NCI-H1417 treated with DMSO at 0.1 percent for 48 hours (cell line): ENCODE results near the gene SPNS3.

ENCODE experiments used
- DNase-seq: peaks from one replicate; lab custom pipeline; 2025; lab: John Stamatoyannopoulos, UW

The SPNS3 gene

DNA sequence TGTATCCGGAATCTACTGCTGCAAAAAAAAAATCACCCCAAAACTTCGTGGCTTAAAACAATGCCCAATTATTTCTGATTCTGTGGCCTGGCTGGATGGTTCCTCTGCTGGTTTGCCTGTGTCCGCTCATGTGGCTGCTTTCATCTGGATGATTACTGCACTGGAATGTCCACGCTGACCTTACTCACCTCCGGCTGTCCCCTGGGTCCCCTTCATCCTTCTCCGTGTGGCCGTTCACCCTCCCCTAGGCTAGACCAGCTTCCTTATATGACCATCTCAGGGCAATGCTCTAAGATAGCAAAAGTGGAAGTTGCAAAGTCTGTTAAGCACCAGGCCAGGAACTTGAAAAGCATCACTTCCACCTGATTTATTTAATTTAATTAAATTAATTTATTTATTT is 33.5 kb downstream of the SPNS3 start:
- DNase-seq: no peak

DNA sequence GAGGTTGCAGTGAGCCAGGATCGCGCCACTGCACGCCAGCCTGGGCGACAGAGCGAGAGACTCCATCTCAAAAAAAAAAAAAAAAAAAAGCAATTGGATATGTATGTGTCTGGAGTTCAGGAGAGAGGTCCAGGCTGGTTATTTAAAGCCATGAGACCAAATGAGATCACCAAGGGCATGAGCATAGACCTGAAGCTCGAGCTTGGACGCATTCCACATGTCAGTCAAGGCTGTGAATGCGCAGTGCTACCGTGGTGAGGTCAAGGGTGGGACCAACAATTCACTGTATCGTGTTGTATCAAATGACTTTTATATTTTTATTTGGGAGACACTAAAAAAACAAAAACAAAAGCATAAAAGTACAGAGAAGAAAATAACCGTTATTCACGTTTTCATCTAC is 35.8 kb downstream of the SPNS3 start:
- DNase-seq: no peak

DNA sequence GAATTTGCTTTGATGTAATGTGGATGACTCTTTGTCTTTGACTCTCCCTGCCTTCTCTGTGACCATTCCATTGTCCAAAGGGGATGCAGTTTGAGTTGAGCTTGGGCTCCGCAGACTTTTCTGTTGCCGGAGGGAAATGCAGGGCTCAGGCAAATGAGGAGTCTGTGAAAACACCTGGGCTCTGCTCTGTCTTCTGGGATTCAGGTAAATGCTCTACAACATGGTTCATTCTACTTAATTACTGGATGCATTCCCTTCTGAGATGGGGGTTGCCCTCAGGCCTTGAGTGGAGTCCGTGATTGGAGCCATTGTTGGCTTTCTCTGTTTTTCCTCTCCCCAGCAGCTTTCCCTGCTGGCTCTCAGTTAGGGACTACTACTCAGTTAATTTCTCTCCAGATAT is 38.5 kb downstream of the SPNS3 start:
- no peak for DNase-seq

DNA sequence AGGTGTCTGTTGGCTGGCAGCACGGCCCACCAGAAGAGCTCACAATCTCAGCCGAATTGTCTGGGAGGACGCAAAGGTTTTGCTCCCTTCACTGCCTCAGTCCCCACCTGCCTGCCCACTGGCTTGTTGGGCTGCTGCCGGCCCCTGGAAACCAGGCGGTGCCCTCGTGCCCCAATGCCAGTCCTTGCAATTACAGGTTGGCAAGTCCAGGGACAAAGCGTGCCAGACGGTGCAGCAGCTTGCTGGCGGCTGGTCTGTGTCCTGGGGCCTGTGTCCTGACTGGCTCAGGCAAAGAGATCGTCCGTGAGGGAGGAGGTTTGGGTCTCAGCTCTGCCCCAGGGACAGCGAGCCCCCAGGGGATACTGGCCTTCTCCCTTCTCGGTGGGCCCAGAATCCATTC is 40.4 kb downstream of the SPNS3 start:
- DNase-seq: no peak

DNA sequence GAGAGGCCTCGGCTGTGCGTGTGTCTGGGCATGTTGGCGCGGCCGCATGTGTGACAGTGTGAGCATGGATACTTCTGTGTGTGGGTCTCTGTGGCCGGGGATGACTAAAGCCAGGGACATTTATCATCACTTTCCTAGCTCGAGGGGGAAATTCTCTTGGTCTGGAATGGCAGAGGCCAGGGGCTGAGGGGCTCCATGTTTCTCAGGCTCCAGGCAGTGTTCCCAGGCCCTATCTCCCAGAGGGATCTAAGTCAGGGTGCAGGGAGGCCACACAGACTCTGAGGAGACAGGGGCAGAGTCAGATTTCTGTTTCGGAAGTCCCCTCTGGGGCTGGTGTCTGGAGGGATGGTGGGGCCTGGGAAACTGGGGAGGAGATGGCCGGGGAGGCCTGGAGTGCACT is 41.3 kb downstream of the SPNS3 start:
- no peak for DNase-seq

DNA sequence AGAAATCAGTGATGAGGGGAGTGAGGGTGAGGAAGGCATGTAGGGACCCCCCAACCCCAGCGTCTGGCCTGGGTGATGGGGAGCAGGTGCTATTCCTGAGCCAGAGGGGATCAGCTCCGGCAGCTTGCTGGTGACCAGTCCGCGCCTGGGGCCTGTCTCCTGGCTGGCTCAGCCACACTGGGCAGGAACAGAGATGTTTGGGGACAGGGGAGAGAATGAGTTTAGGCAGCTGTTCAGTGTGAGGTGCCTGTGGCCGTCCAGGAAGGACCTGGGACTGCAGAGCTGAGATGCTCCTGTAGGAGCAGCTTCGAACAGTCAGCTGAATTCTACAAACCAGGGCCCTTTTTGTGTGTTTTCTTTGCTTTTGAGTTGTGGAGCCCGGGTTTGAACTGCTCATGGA is 41.7 kb downstream of the SPNS3 start:
- no peak for DNase-seq

DNA sequence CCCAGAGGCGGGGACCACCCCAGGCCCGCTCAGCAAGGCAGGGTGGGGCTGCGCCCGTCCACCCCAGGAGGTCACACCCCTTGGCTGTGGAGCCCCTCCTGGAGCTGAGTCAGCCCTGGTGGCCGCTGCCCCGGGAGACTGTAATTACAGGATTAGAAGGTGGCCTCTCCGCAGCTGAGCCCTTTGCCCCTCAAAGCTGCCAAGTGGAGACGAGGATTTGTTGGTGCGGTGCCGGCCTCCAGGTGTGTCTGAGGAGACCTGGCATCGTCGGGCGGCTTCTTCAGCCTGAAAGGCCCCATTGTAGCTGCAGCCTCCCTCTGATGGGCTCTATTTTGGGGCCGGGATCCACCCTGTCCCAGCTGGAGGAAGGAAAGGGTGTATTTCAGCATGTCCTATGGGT is 42.3 kb downstream of the SPNS3 start:
- DNase-seq: no peak

DNA sequence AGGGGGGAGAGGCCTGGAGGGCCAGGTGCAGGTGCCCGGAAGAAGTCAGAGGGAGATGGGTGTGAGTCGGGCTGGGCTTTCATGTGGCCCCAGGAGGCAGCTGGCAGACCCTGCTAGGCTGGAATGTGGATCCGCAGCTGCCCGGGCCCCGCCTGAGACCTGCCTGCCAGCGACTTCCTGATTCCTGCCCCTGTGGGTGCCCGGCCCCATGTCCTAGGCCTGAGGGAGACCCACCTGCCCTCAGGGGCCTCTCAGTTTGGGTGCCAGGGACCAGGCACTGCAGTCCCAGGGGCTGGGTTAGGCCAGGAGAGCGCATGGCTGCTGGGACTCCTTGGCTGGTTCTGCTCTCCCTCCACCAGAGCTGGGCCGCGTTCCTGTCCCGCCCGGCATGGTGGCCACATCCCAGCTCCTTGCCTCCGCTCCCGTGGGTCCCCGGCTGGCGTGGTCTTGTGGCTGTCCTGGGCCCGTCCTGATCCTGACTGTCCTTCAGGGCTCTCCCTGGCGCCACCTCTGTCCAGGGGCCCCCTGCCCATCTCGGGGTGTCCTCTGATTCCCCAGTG is 42.9 kb downstream of the SPNS3 start:
- no peak for DNase-seq

DNA sequence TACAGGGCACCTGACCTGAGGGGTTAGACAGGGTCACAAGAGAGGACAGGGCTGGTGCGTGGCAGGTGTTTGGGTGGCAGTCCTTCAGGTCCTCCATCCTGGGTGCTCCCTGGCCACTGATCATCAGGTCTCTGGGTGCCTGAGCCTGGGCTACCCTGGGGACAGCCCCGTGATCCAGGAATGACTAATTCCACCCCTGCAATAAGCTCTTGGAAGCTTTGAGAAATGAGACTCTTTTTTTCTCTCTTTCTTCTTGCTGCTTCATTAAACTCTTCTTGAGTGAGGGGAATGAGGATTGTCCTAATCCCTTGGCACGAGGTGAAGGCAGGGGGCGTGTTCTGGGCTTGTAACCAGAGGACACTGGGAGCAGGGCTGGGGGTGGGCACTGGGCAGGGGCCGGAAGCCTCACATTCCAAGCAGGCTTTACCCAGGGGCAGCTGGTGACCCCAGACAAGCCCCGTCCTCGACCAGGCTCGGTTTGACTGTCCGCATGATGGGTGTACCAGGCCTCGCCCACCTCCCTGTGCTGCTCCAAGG is 43.6 kb downstream of the SPNS3 start:
- no peak for DNase-seq

DNA sequence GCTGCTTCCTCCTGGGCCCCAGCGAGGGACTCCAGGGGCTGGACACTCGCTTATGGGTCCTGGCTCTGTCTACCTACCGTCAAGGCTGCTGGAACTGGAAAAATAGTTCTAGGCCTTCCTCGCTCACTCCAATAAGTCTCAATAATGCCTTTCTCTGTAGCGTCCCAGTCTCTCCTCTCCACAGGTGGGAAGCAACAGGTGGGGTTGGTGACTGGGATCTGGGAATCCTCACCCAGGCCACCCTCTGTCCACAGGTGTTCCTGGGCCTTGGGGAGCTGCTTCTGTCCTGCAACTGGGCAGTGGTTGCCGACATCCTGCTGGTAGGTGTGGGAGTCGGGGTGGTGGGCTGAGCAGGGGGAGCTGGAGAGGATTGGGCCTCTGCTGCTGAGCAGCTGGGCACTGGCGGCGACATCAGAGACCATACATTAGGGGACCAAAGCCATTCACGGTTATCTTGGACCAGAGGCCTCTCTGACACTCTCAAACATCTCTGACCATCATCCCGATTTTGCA is 44.6 kb downstream of the SPNS3 start:
- DNase-seq: no peak

DNA sequence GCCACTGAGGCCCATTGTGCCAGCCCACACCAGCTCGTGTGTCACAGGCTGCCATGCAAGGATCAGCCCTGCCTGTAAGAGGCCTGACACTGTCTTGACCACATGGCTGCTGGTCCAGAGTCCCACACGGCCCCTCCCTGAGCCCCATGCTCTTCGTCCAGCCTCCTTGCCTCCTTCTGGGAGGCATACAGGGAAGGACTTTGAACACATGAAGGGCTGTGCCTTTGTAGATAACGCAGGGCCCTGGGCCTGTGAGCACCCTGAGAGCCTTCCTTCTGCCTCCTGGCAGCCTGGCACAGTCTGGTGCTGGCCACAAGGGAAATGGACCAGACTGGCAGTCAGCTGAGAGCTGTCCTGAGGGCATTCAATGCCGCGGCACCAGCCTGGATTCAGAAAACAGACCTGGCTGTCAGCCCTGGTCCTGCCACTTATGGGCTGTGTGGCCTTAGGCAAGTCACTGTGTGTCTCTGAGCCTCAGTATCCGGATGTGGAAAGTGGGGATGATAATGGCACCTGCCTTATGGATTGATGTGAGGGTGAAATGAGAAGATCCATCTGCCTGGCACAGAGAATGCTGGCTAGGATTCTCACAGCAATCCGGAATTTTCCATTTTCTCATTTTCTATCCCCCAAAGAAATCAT is 45.7 kb downstream of the SPNS3 start:
- DNase-seq: no peak

DNA sequence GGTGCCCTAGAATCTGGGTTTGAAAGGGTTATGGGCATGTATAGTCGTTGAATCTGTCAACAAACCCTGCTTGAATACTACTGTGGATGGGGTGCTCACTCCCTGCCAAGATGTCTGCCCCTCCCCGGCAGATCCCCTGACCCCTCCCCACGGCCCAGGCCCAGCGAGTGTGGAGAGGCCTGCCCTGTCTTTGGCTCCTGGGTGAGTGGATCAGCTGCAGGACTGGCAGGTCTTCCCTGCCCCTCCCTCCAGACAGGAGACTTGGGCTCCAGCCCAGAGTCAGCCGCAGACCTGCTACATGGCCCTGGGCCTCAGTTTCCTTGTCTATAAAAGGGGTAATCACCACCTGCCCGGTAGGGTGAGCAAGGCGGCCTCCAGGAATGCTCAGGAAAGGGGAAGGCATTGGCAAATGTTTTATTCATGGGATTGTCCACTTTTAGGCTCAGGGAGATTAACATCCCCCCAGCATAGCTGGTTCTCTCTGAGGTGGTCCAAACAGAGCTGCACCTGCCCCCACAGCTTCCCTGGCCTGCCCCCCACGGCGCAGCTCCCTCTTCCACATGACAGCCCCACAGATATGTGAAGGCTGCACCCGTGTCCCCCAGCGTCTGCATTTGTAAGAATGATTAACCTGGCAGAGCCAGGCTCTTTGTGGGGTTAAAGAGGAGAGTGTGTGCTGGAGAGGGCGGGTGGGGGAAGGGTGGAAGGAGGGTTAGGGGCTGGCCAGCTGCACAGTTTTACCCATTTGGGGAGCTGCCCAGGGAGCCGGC is 46.4 kb downstream of the SPNS3 start:
- DNase-seq: no peak

DNA sequence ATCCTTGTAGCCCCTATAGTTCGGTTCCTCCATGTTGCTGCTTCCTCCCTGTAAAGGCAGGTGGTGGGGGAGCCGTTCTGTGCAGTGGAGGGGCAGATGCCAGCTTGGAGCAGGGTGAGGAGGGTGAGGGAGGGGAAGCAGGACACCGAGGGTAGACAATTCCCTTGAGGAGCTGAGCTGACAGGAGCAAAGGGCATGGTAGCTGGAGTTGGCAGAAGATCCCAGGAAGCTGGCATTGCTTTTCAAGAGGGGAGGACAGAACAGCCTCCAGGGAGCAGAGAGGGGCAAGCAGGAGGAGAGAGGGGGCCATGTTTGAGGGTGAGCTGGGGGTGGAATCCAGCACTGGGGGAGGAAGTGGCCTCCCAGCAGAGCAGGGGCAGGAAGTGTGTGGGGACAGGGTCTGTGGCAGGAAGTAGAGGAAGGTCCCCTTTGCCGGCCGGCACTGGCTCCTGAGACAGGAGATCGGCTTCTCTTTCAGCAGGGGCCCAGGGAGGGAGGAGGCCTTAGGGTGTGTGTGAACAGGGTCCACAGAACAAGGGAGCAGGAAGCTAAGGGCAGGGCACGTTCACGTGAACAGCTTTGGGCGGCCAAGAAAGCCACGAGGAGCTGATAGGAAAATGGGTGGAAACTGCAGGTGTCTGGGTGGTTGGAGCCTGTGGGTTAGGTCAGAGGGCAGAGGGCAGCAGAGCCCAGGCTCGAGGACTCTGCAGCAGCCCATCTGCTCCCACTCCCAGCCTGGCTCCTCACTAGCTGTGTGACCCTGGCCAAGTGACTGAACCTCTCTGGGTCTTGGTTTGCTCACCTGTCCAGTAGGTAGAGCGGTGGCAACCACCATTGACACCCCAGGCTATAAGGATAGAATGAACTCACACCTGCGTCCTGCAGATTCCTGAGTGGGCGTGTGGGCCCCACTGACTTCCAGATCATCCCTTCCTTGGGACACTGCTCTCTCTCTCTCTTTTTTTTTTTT is 47.5 kb downstream of the SPNS3 start:
- DNase-seq: no peak

DNA sequence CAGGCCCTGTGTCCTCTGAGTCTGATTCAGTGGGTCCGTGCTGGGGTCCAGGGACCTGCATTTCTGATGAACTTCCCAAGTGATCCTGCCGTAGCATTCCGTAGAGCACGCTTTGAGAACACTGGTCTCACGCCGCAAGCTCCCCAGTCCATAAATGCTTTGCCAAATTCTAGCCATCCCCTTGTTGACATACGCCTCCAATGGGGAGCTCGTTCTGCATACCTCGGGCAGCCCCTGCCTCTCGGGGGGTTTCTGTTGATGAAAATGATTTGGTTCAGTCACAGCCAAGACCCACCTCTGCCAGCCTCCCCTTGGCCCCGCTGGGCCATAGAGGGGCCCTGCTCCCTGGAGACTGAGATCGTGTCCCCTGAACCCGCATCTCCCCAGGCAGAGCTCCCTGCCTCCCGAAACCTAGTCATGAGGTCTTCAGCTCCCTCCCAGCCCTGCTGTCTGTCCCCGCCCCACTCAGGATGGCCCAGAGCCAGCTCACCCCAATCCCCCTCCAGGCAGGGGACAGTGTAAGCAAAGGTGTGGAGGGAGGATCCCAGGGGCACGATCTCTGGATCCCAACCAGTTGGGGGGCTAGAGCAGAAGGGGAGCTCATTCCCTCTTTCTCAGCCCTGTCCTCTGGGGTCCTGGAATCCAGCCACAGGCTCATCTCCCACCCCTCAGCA is 48.7 kb downstream of the SPNS3 start:
- no peak for DNase-seq

DNA sequence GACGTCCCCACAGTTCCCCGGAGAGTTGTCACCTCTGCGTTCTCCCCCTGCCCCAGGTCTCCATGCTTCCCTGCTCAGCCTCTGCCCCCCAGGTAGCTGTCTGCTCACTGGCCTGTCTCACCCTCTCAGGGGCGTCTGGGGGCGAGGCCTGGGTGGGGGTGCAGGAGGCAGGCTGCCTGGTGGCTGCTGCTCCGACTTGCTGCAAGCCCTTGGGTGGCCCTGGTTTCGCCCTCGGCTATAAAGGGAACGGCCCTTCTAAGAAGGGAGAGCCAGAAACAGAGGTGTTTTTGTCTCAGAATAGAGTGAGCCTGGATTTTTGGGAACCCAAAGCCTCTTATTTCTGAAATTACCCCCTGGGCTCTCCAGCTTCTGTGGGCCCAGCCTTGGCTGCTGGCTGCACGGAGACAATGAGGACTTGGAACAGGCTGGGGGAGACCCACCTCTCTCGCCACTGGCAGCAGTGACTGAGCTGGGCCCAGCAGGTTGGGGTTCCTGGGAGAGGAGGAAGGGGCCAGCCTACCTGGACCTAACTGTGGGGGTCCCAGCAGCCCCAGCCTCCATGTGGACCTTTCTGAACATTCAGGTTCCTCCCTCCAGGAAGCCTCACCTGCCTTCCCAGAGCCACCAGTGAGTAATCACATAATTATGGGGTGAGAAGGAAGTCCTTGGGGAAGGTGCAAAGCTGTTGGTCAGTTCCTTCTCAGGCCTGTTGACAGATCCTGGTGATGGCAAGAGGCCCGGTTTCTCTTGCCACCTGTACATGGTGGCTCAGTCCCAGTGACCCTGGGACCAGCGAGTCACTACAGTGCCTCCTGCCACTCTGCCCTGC is 49.5 kb downstream of the SPNS3 start:
- DNase-seq: no peak

DNA sequence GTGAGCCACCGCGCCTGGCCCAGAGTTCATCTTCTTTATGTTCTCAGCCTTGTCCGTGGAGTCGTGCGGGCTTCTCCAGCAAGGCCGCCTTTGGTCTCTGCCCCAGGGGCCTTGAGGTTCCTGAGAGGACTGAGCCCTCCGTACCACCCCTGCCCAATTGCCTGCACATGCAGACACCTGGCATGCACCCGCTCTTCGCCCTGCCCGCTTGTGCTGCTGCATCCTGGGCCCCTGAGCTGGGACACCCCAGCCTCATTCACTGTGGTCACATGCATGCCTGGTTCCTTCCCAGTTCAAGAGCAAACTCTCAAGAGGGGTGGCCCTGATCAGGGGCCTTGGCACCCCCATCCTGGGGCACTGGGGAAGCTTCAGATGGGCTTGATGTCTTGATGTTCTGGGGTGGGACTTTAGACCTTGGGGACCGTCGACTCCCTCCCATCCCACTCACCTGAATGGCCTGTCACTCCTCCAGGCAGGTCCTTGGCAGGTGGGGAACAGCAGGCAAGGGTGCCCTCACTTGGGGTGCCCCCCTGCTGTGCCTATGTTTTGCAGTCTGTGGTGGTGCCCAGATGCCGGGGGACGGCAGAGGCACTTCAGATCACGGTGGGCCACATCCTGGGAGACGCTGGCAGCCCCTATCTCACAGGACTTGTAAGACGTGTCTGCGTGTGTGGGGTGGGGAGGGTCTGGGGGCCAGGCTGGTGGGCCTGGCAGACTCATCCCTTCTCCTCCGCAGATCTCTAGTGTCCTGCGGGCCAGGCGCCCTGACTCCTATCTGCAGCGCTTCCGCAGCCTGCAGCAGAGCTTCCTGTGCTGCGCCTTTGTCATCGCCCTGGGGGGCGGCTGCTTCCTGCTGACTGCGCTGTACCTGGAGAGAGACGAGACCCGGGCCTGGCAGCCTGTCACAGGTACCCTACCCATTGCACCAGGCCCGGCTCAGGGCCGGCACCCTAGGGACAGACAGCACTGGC is 52.2 kb downstream of the SPNS3 start:
- no peak for DNase-seq

DNA sequence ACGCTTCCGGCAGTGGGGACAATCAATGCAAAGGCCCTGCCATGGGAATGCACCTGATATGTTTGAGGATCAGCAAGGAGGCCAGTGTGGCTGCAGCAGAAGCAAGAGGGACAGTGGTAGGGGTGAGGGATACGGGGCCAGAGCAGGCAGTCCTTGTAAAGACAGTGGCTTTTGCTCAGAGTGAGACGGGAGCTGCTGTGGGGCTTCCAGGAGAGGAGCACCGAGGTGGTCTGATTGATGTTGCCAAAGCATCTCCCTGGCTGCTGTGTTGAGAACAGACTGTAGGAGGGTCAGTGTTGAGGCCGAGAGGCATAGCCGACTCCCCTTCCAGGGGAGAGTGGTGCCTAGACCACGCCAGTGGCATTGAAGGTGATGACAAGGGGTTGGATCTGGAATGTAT is 53.6 kb downstream of the SPNS3 start:
- DNase-seq: no peak

DNA sequence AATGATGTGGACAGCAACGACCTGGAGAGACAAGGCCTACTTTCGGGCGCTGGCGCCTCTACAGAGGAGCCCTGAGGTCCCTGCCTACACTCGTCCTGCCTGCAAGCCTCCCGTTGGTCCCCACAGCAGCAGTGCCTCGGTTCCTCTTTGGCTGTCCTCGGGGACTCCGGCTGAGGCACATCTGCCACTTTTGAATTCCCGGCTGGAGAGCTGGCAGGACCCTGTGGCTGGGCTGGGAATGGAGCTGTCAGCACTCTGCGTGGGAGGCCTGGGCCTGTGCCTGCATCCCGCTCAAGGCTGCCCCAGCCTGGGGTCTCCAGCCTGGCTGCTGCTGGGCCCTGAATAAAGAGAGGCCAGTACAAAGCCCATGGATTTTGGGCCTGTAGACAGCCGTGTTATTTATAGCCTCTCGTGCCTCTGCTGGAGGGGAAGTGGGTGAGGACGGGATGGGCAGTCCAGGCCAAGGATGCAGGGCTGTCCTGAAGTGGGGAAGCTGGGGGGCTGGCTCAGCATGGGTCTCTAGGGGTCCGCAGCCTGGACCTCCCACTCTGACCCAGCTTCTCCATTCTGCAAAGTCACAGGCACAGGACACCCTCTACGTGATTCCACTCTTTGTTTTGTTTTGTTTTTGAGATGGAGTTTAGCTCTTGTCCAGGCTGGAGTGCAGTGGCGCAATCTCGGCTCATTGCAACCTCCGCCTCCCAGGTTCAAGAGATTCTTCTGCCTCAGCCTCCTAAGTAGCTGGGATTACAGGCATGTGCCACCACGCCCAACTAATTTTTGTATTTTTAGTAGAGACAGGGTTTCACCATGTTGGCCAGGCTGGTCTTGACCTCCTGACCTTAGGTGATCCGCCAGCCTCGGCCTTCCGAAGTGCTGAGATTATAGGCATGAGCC is 54.3 kb downstream of the SPNS3 start:
- no peak for DNase-seq
